NCI-H345 treated with DMSO at 0.1 percent for 48 hours (cell line): ENCODE measurements around the gene TNFRSF11A.
A peak's percentile ranks its signal among the peaks of the same experiment; 100 is the strongest.

Source experiments
- DNase-seq: peaks from one replicate; lab custom pipeline; 2025; ENCODE audit not compliant: unreplicated experiment; lab: John Stamatoyannopoulos, UW

Gene TNFRSF11A

DNA sequence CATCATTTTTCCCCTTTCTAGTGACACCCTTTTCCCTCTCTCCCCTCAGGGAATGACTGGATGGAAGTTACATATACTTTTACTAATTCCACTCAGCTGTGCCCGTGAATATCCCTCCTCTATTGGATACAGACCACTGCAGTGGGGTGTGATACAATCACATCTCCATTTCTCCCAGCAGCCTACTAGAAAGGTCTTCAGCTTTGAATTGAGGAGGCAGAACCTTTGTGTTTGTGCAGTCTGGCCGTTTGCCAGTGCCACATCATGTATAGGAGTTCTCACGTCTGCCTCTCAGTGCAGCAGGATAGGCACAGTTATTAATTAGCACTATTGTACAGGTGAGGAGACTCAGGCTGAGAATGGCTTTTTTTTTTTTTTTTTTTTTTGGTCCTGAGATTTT lies 16.4 kb downstream of the TNFRSF11A start:
- DNase-seq = peak; percentile 82

DNA sequence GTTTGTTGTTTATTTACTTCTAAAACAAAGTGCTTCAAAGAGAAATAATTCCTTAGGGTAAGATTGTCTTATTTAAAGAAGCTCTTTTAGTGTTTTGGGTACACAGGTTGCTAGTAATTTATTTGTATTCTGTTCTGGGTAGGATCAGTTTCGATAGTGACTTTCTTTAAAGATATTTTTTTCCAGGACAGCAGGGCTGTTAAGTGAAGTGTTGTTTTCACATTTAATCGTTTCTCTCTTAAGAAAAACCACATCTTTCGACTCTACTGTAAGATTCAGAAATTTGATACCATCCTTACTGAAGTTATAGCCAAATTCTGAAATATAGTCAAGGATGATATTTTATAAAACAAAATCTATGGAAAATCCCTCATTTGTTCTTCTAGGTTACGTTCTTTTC lies 17.8 kb downstream of the TNFRSF11A start:
- DNase-seq = no peak

GRCh38 chr18:62343316-62343715 lies 18.2 kb downstream of the TNFRSF11A start:
- no peak for DNase-seq

GRCh38 chr18:62345909-62346308 lies 20.8 kb downstream of the TNFRSF11A start:
- DNase-seq = no peak

DNA sequence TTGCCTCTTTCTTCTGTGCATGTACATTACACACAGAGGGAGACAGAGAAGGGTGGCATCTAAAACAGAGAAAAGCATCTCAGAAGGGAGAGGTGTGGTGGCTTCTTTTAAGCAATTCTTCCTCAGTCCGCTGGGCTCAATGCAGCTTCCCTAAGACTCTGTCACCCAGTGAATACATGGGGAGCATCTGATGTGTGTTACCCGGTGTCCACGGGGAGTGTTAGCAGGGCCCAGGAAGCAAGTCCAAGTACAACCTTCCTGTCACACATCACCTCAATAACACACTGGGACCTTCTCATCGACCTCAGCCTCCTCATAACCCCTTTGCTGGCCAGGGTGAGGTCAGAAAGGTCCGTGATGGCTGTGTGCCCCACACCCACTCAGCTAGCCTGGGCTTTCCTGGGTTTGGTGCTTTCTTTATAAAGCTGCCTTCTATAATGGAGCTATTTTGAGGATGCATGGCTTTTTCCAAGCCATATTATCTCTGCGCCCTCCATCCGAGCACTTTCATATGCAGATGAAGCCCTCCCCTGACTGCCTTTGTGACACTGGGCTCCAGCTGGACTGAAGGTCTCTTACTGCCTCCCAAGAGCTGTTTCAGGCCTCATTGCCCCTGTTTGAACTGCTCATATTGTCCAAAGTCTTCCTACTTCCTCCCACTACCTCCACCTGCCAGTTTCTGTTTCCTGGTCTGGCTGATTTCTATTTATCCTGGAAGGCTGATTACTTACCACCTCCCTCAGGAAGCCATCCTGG lies 21.4 kb downstream of the TNFRSF11A start:
- DNase-seq = peak; percentile 50

GRCh38 chr18:62347089-62347506 lies 22.0 kb downstream of the TNFRSF11A start:
- no peak for DNase-seq

GRCh38 chr18:62348474-62348873 lies 23.4 kb downstream of the TNFRSF11A start:
- DNase-seq = no peak

- no peak for DNase-seq
These were observed 28.1 kb downstream of the TNFRSF11A start for GRCh38 chr18:62353170-62353569.

DNA sequence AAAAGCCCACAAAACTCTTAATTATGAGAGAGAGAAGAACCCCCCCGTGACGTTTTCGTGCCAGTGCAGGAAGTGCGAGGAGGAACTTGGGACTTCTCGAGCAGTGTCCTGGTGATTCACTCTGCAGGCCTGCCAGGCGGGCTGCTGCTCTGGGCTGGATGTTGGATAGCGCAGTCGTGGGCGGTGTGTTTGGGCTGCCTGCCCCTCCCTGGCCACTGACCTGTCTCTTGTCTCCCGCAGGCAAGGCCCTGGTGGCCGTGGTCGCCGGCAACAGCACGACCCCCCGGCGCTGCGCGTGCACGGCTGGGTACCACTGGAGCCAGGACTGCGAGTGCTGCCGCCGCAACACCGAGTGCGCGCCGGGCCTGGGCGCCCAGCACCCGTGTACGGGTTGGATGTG lies 29.0 kb downstream of the TNFRSF11A start:
- DNase-seq = no peak

GRCh38 chr18:62357079-62357719 lies 32.1 kb downstream of the TNFRSF11A start:
- no peak for DNase-seq

DNA sequence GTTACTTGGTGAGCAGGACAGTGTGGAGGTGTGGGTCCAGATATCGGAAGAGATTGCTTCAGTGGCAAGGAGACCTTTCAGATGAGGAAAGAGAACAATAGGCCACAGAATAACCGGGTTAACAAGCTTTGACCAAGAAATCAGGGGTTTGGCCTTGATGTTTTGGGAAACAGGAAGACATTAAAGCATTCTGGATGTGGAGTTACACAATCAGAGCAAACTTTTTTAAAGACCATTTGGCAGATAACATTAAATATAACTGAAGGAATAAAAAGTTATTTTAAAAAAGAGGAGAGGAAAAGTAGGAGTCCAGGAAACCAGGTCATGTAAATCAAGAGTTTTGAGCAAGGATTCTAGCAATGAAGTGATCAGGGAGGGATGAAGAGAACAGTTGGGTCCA lies 35.7 kb downstream of the TNFRSF11A start:
- DNase-seq = no peak

- DNase-seq = no peak
These were observed 36.2 kb downstream of the TNFRSF11A start for GRCh38 chr18:62361288-62361687.

DNA sequence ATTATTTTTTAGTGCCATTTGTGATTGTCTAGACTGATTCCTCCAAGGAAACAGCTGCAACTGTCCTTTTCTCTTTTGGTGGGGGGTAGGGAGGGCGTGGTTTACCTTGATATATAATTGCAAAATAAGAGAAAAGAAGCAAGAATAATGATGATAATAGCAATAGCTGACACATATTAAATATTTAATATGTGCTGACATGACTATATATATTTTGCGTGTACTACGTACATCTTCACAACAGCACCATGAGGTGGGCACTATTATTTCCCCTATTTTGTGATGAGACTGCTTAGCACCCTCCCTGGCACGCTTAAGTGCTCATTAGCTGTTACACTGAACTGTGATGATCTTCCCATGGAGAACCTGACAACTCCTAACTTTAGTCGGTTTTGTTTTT lies 39.4 kb downstream of the TNFRSF11A start:
- no peak for DNase-seq

GRCh38 chr18:62365420-62365819 lies 40.3 kb downstream of the TNFRSF11A start:
- no peak for DNase-seq

DNA sequence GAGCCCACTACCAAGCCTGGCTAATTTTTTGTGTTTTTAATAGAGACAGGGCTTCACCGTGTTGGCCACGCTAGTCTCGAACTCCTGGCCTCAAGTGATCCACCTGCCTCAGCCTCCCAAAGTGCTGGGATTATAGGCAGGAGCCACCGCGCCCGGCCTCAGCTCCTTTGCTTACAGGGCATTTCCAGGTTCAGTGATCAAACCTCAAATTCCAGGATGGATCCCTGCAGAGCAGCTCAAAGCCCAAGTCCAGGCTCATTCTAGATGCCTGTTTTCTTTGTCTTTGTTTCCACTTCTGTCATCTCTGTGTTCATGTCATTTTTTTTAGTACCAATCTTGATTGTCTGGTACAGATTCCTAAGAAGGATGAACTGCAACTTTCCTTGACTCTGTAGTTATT lies 41.9 kb downstream of the TNFRSF11A start:
- no peak for DNase-seq

DNA sequence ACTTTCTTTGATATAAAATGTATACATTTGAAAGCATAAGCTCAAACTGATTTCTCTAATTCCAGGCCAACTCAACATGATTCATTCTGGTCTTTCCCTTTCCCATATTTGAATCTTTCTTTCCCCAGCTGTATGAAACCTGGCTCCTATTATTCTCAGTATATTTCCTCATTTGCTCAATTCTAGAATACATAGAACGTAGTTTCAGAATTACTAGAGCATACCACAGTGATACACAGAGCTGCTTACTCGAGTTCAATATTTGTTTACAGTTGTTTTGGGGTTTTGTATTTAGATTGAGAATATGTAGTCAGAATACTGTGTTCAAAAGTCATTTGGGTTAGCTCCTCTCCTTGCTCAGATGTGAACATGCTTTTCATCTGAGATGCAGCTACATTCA lies 43.0 kb downstream of the TNFRSF11A start:
- no peak for DNase-seq

- DNase-seq = no peak
These were observed 44.1 kb downstream of the TNFRSF11A start for GRCh38 chr18:62369129-62369644.

- DNase-seq = no peak
These were observed 45.3 kb downstream of the TNFRSF11A start for GRCh38 chr18:62370366-62370765.

DNA sequence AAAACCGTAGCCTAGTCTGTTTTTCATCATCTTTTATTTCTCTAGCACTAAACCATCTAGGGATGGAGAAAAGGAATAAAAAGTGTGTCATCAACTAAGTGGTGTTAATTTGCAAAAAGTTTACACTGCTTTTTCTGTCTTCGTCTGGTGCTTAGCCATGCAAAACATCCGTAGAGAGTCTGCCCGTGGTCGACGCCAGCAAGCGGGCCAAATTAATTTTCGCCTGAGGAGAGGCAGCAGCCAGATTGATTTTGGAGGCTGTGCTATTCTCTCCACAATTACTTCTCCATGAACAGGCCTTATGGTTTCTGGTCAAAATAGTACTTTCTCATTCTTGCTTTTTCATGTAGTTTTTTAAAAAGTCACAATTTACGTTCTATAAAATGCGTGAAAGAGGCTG lies 46.3 kb downstream of the TNFRSF11A start:
- DNase-seq = no peak

GRCh38 chr18:62372156-62372555 lies 47.0 kb downstream of the TNFRSF11A start:
- DNase-seq = peak; percentile 16

DNA sequence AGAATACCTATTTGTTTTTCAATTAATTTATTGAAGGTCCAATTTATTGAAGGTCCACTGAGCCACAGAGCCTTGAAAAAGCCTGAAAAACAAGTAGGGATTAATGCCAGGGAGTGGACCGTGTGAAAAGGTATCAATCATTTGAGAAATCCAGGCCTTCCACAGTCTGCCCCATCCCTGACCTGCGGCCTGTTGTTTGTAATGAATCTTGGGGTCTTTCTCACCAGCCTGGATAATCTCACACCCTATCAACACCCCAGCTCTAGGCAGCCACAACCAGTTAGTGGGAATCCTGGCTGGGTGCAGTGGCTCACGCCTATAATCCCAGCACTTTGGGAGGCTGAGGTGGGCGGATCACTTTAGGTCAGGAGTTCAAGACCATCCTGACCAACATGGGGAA lies 47.8 kb downstream of the TNFRSF11A start:
- no peak for DNase-seq

- DNase-seq = no peak
These were observed 49.4 kb downstream of the TNFRSF11A start for GRCh38 chr18:62374410-62374965.
